C4-2B (cell line): ENCODE measurements around the gene THRB.

Experiments used
- H3K27ac ChIP-seq: fragments of 450-650 bp; 2 replicates; pipeline ENCODE4 v1.5.1; 2017
- CTCF ChIP-seq: fragments of 450-650 bp; conservative IDR thresholded peaks from 2 replicates; pipeline ENCODE4 v1.5.1; 2017; ENCODE audit warnings: mild to moderate bottlenecking
- ZFX ChIP-seq: fragments of 450-650 bp; IDR thresholded peaks from 2 replicates; pipeline ENCODE4 v1.6.1; 2017

Gene THRB

GRCh38 chr3:24512564-24513197 lies 18.0 kb upstream of the THRB start:
- no peak overlapping the region for H3K27ac ChIP-seq
- TF ChIP-seq CTCF (no peak), ZFX (no peak)

- H3K27ac ChIP-seq: no peak overlapping the region
- TF ChIP-seq ZFX (no peak), CTCF (no peak)
These were observed 15.5 kb upstream of the THRB start for GRCh38 chr3:24510030-24510648.

GRCh38 chr3:24508423-24508839 lies 13.8 kb upstream of the THRB start:
- TF ChIP-seq ZFX: no peak
- no peak for TF ChIP-seq CTCF
- no peak overlapping the region for H3K27ac ChIP-seq

GRCh38 chr3:24507776-24508422 lies 13.2 kb upstream of the THRB start:
- no peak overlapping the region for H3K27ac ChIP-seq
- no peak for TF ChIP-seq ZFX
- no peak for TF ChIP-seq CTCF

GRCh38 chr3:24506966-24507775 lies 12.5 kb upstream of the THRB start:
- H3K27ac ChIP-seq: no peak overlapping the region
- no peak for TF ChIP-seq ZFX
- TF ChIP-seq CTCF: no peak

- TF ChIP-seq CTCF: no peak
- no peak for TF ChIP-seq ZFX
- H3K27ac ChIP-seq: no peak overlapping the region
These were observed 11.3 kb upstream of the THRB start for GRCh38 chr3:24505691-24506550.
